ENCODE measurements around the gene OAF. TPM values are rescaled to one million over a fixed set of nuclear protein-coding genes. Genes with fewer than 3 reads are reported as not detected.

The OAF gene
- total and polyA plus RNA-seq, 7 donors: 23.5 to 94.3 (median 44.3) TPM

- peak overlapping the region; percentile 42 to 57 (median 46) for H3K27ac ChIP-seq
- TF ChIP-seq POLR2A (IDR thresholded peaks at IDR 0.05): no peak
- no peak for TF ChIP-seq CTCF (IDR thresholded peaks at IDR 0.05)
- TF ChIP-seq POLR2AphosphoS5 (IDR thresholded peaks at IDR 0.05): no peak
- no peak for TF ChIP-seq EP300 (IDR thresholded peaks at IDR 0.05)
- intact Hi-C loops (cut with DNase I): no loop called here
- no peak for DNase-seq
- H3K9me3 ChIP-seq: no peaks in the 10 kb centered on the region
- WGBS, 2 donors: 15 to 55% methylated on average over 14 of the region's 14 CpGs
- peaks cover 0 to 5% (median 0%) of the 10 kb centered on the region in 3 donors for H3K27me3 ChIP-seq
- peaks cover 0 to 9% (median 6%) of the 10 kb centered on the region in 4 donors for H3K4me1 ChIP-seq
- no peak overlapping the region for H3K4me3 ChIP-seq
- H3K36me3 ChIP-seq: no peaks in the 10 kb centered on the region
Observed at GRCh38 chr11:120197251-120197891, 13.5 kb upstream of the OAF start.

GRCh38 chr11:120197977-120198376, 12.9 kb upstream of the OAF start:
- H3K4me1 ChIP-seq: peaks cover 0 to 9% (median 6%) of the 10 kb centered on the region in 4 donors
- H3K27ac ChIP-seq: peak overlapping the region in 3 of 4 donors; percentile 45 to 57 (median 46)
- H3K4me3 ChIP-seq: no peak overlapping the region
- DNase-seq: no peak
- intact Hi-C loops (cut with DNase I): no loop called here
- H3K9me3 ChIP-seq: no peaks in the 10 kb centered on the region
- no peak for TF ChIP-seq CTCF (IDR thresholded peaks at IDR 0.05)
- no peak for TF ChIP-seq EP300 (IDR thresholded peaks at IDR 0.05)
- TF ChIP-seq POLR2AphosphoS5 (IDR thresholded peaks at IDR 0.05): no peak
- TF ChIP-seq POLR2A (IDR thresholded peaks at IDR 0.05): no peak
- H3K27me3 ChIP-seq: peaks cover 0 to 5% (median 0%) of the 10 kb centered on the region in 3 donors
- whole genome bisulfite sequencing, 2 donors: 55 to 78% methylated on average over 9 of the region's 9 CpGs
- H3K36me3 ChIP-seq: no peaks in the 10 kb centered on the region

DNA sequence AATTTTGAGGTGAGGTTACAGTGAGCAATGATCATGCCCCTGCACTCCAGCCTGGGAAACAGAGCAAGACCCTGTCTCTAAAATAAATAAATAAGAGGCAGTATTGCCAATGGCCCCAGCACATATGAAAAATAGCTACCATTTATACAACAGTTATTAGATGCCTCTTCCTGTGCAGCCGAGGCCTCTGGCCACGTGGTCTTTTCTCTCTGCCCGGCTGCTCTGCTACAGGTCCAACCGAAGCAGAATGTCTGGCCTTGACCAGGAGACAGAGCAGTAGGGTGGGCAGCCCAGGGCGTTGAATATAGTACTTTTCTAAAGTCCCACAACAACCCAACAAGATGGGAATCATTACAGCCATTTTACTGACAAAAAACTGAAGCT, 12.4 kb upstream of the OAF start:
- peaks cover 0 to 9% (median 6%) of the 10 kb centered on the region in 4 donors for H3K4me1 ChIP-seq
- peak overlapping the region in 1 of 4 donors; percentile 46 for H3K27ac ChIP-seq
- 84% methylated on average over 5 of the region's 5 CpGs for WGBS, 2 donors
- no peak for TF ChIP-seq POLR2AphosphoS5 (IDR thresholded peaks at IDR 0.05)
- no peak for TF ChIP-seq EP300 (IDR thresholded peaks at IDR 0.05)
- TF ChIP-seq POLR2A (IDR thresholded peaks at IDR 0.05): no peak
- TF ChIP-seq CTCF (IDR thresholded peaks at IDR 0.05): no peak
- no peaks in the 10 kb centered on the region for H3K9me3 ChIP-seq
- DNase-seq: no peak
- intact Hi-C loops (cut with DNase I): no loop called here
- no peak overlapping the region for H3K4me3 ChIP-seq
- peaks cover 0 to 5% (median 0%) of the 10 kb centered on the region in 3 donors for H3K27me3 ChIP-seq
- H3K36me3 ChIP-seq: no peaks in the 10 kb centered on the region

GRCh38 chr11:120198787-120199469, 11.9 kb upstream of the OAF start:
- intact Hi-C loops (cut with DNase I): no loop called here
- H3K27me3 ChIP-seq: peaks cover 0 to 5% (median 0%) of the 10 kb centered on the region in 3 donors
- peaks cover 0 to 9% (median 6%) of the 10 kb centered on the region in 4 donors for H3K4me1 ChIP-seq
- no peak overlapping the region for H3K27ac ChIP-seq
- H3K36me3 ChIP-seq: no peaks in the 10 kb centered on the region
- TF ChIP-seq EP300 (IDR thresholded peaks at IDR 0.05) (no peak), POLR2A (IDR thresholded peaks at IDR 0.05) (no peak), CTCF (IDR thresholded peaks at IDR 0.05) (no peak), POLR2AphosphoS5 (IDR thresholded peaks at IDR 0.05) (no peak)
- no peaks in the 10 kb centered on the region for H3K9me3 ChIP-seq
- no peak for DNase-seq
- WGBS, 2 donors: 56 to 85% methylated on average over 9 of the region's 9 CpGs
- no peak overlapping the region for H3K4me3 ChIP-seq

Measured in sigmoid colon (tissue), 7 donors.